ENCODE data around the gene CREG1.

The CREG1 gene

GRCh38 chr1:167502719-167503462 lies 50.7 kb downstream of the CREG1 start:
- DNase-seq: no peak

- no peak for DNase-seq
Observed at GRCh38 chr1:167502192-167502551, 51.4 kb downstream of the CREG1 start.

- DNase-seq: no peak
Observed at GRCh38 chr1:167501515-167502191, 51.9 kb downstream of the CREG1 start.

DNA sequence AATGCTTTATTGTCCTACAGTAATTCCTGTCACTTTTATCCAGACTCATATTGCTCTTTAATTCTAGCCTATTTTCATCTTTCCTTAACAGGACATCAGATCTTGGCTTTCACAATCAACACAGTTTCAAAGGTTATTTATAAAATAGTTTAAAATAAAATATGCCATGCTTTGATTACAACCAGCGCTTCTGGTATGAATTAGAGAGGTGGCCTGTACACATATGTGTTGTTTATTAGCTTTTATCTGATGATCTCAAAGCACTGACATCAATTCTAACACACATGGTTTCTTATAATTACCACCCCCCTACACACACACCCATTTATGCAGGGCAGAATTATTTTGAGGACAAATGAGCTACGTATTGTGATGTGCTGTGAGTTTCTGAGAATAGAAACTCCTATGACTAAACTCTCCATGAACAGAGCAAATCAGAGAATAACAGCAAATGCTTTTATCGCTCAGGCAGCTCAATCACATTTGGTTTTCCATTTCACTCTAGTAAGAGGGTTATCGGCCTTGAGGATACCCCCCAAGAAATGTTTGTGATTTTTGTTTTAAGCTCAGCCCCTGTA lies 53.2 kb downstream of the CREG1 start:
- peak; percentile 45 for DNase-seq

GRCh38 chr1:167499664-167500101 lies 53.9 kb downstream of the CREG1 start:
- no peak for DNase-seq

DNA sequence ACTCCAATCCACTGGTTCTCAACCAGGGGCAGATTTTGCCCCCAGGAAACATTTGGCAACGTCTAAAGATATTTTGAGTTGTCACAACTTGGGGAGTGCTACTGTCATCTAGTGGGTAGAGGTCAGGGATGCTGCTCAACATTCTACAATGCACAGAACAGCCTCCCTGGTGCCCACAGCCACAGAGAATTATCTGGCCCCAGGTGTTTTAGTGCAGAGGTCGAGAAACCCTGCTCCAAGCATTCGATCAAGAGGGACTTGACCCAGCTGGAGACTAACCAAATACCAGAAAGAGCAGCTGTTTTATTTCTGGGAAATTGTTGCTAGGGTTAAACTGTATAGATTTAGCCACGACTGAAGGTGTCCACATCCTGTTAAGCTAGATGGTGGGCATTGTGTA lies 54.5 kb downstream of the CREG1 start:
- DNase-seq: no peak

GRCh38 chr1:167496797-167497619 lies 56.6 kb downstream of the CREG1 start:
- DNase-seq: no peak

DNA sequence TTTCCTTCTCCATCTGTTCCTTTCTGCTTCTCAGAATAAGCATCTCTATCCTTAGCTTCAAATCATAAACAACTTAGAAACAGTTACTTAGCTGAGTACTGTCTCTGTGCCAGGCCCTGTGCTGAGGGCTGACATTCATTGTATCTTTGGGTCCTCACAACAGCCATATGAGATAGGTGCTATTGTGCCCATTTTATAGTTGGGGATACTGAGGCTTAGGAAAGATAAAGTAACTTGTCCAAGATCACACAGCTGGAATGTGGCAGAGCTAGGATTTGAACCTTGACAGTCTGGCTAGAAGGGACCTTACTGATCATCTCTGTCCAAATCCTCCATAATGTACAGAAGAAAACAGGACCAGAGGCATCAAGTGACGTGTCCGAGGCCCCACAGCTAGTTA lies 60.2 kb downstream of the CREG1 start:
- no peak for DNase-seq

DNA sequence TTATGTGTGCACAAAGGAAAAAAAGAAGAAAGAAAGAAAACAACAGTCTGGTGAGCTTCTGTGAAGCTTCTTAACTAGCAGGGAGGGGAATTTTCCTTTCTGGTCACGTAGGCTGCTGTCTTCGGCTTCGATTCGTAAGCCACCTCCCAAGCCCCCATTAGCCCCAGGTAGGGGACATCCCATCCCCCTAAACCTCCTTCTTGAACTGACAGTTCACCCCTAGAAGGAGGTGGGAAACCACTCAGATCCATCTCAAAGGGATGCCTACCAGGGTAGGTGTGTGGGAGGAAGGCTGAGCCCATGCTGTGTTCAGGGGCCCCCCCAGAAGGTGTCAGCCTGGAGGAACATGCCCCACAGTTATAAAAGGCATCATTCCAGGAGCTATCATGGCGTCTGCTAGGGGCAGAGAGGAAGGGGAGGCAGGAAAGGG lies 61.1 kb downstream of the CREG1 start:
- DNase-seq: peak; percentile 63

GRCh38 chr1:167491586-167492461 lies 61.7 kb downstream of the CREG1 start:
- peak; percentile 39 for DNase-seq
